Measurements from ENCODE around the gene HBB.

The HBB gene

DNA sequence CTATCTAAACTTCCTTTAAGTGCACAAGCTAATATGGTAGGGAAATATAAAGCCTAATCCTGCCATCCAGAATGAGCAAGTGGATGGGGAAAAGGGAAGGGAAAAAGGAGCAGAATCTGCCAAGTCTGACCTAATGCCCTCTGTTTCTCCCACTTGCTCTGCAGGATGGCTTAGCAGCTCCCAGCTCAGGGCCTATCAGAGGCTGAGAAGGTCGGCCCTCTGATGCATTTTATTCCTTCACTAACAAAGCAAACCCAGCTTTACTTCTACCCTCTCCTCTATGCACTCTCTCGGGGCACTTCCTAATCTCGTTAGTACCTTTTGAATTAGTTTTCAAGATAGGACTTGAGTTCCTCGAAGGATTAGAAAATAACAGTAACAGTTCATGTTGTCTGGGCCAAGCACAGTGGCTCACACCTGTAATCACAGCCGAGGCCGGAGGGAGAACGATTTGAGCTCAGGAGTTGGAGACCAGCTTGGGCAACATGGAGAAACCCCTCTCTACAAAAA, 16.4 kb downstream of the HBB start (continued):
- TF ChIP-seq ZNF292 (tag by site-specific recombination; IDR thresholded peaks at IDR 0.05; ENCODE audit: borderline replicate concordance, low read depth) = no peak
- no peak for TF ChIP-seq ZNF184 (tag by site-specific recombination; IDR thresholded peaks at IDR 0.05)
- TF ChIP-seq, protein P1, sequence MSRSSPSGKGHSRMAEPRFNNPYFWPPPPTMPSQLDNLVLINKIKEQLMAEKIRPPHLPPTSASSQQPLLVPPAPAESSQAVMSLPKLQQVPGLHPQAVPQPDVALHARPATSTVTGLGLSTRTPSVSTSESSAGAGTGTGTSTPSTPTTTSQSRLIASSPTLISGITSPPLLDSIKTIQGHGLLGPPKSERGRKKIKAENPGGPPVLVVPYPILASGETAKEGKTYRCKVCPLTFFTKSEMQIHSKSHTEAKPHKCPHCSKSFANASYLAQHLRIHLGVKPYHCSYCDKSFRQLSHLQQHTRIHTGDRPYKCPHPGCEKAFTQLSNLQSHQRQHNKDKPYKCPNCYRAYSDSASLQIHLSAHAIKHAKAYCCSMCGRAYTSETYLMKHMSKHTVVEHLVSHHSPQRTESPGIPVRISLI (tag by site-specific recombination; IDR thresholded peaks at IDR 0.05) = no peak
- TF ChIP-seq, protein P2, sequence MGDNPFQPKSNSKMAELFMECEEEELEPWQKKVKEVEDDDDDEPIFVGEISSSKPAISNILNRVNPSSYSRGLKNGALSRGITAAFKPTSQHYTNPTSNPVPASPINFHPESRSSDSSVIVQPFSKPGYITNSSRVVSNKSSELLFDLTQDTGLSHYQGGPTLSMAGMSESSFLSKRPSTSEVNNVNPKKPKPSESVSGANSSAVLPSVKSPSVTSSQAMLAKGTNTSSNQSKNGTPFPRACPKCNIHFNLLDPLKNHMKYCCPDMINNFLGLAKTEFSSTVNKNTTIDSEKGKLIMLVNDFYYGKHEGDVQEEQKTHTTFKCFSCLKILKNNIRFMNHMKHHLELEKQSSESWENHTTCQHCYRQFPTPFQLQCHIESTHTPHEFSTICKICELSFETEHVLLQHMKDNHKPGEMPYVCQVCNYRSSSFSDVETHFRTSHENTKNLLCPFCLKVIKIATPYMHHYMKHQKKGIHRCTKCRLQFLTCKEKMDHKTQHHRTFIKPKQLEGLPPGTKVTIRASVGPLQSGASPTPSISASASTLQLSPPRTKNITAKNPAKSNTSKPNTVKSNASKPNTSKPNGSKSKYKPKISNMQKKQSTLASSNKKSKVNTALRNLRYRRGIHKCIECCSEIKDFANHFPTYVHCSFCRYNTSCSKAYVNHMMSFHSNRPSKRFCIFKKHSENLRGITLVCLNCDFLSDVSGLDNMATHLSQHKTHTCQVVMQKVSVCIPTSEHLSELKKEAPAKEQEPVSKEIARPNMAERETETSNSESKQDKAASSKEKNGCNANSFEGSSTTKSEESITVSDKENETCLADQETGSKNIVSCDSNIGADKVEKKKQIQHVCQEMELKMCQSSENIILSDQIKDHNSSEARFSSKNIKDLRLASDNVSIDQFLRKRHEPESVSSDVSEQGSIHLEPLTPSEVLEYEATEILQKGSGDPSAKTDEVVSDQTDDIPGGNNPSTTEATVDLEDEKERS (tag by site-specific recombination; IDR thresholded peaks at IDR 0.05) = no peak
- no peak for TF ChIP-seq ZNF514 (tag by site-specific recombination; IDR thresholded peaks at IDR 0.05)

DNA sequence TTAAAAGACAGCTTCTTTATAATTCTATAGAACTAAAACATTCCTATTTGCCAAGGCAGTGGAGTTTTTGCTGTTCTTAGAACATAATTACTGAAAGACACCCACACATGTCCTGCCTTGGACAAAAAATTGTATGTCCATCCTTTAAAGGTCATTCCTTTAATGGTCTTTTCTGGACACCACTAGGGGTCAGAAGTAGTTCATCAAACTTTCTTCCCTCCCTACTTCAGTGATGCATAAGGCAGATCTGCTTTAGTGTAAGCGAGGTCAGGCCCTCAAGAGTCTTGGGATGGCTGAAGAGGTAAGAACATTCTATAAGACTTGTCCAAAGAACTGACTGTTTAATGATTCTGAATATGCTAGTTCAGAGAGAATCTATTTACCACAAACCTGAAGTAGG, 22.1 kb downstream of the HBB start:
- TF ChIP-seq ZNF202 (tag by site-specific recombination; IDR thresholded peaks at IDR 0.05; ENCODE audit: borderline replicate concordance) (no peak), ZNF473 (tag by site-specific recombination; IDR thresholded peaks at IDR 0.05) (no peak), ZNF24 (tag by site-specific recombination; IDR thresholded peaks at IDR 0.05) (no peak), SCRT2 (tag by site-specific recombination; IDR thresholded peaks at IDR 0.05) (no peak), ZNF837 (tag by site-specific recombination; IDR thresholded peaks at IDR 0.05) (no peak), BCL11A (tag by site-specific recombination; IDR thresholded peaks at IDR 0.05; ENCODE audit: low read depth) (no peak), ZNF585B (tag by site-specific recombination; IDR thresholded peaks at IDR 0.05) (no peak), WT1 (tag by site-specific recombination; IDR thresholded peaks at IDR 0.05) (no peak)
- TF ChIP-seq, protein P3, sequence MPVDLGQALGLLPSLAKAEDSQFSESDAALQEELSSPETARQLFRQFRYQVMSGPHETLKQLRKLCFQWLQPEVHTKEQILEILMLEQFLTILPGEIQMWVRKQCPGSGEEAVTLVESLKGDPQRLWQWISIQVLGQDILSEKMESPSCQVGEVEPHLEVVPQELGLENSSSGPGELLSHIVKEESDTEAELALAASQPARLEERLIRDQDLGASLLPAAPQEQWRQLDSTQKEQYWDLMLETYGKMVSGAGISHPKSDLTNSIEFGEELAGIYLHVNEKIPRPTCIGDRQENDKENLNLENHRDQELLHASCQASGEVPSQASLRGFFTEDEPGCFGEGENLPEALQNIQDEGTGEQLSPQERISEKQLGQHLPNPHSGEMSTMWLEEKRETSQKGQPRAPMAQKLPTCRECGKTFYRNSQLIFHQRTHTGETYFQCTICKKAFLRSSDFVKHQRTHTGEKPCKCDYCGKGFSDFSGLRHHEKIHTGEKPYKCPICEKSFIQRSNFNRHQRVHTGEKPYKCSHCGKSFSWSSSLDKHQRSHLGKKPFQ (tag by site-specific recombination; IDR thresholded peaks at IDR 0.05) = no peak
- TF ChIP-seq, protein P4, sequence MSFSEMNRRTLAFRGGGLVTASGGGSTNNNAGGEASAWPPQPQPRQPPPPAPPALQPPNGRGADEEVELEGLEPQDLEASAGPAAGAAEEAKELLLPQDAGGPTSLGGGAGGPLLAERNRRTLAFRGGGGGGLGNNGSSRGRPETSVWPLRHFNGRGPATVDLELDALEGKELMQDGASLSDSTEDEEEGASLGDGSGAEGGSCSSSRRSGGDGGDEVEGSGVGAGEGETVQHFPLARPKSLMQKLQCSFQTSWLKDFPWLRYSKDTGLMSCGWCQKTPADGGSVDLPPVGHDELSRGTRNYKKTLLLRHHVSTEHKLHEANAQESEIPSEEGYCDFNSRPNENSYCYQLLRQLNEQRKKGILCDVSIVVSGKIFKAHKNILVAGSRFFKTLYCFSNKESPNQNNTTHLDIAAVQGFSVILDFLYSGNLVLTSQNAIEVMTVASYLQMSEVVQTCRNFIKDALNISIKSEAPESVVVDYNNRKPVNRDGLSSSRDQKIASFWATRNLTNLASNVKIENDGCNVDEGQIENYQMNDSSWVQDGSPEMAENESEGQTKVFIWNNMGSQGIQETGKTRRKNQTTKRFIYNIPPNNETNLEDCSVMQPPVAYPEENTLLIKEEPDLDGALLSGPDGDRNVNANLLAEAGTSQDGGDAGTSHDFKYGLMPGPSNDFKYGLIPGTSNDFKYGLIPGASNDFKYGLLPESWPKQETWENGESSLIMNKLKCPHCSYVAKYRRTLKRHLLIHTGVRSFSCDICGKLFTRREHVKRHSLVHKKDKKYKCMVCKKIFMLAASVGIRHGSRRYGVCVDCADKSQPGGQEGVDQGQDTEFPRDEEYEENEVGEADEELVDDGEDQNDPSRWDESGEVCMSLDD (tag by site-specific recombination; IDR thresholded peaks at IDR 0.05) = no peak
- ChIA-PET CTCF (interaction anchor here (0.6 to 3.9 kb wide), 3 partner anchors 86 to 179 kb away, joined by 3 to 12 read pairs (median 5); partner anchors contain the start of gene OR51M1), POLR2A (interaction anchor here (0.7 kb wide), 1 partner anchor 86 kb away, joined by 3 read pairs; no protein-coding TSS in a partner anchor)
- Histone ChIP-seq H3K27ac (ENCODE audit: extremely low read depth, low read depth, low read length) (no peak overlapping the region), H3K36me3 (ENCODE audit: control insufficient read depth in 2 of 2, insufficient read depth in 1 of 2, low read length in 2 of 2) (no peaks in the 10 kb centered on the region), H3K4me3 (ENCODE audit: low read depth, low read length) (no peak overlapping the region), H3K4me1 (ENCODE audit: control insufficient read depth, insufficient read depth, low read length) (no peaks in the 10 kb centered on the region), H3K9me3 (ENCODE audit: control insufficient read depth, insufficient read depth, low read depth, low read length) (no peaks in the 10 kb centered on the region)

DNA sequence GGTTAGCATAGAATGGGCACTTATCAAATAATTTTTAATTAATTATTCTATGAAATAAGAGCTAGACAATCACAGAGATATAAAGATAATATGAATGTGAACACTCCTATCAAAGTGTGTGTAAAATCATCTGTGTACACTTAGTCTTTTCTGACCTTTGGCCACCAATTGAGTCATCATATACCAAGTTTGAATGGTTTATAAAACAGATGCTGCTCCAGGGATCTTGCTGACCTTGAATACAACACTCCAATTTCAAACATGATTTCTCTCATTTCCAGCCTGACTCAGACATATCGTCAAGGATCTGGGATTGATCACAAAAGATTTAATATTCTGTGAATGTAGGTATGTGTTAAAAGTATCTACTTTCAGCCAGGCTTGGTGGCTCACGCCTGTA, 23.5 kb downstream of the HBB start:
- ChIA-PET POLR2A (no interaction called here), CTCF (interaction anchor here (0.7 to 3.9 kb wide), 4 partner anchors 87 to 495 kb away, joined by 3 to 12 read pairs (median 4); no protein-coding TSS in a partner anchor)
- Histone ChIP-seq H3K4me1 (ENCODE audit: control insufficient read depth, insufficient read depth, low read length) (no peaks in the 10 kb centered on the region), H3K27ac (ENCODE audit: extremely low read depth, low read depth, low read length) (no peak overlapping the region), H3K36me3 (ENCODE audit: control insufficient read depth in 2 of 2, insufficient read depth in 1 of 2, low read length in 2 of 2) (no peaks in the 10 kb centered on the region), H3K9me3 (ENCODE audit: control insufficient read depth, insufficient read depth, low read depth, low read length) (no peaks in the 10 kb centered on the region), H3K4me3 (ENCODE audit: low read depth, low read length) (no peak overlapping the region)
- TF ChIP-seq ZBTB48 (tag by site-specific recombination; IDR thresholded peaks at IDR 0.05) (no peak), ZFHX2 (tag by site-specific recombination; conservative IDR thresholded peaks at IDR 0.05) (no peak), ZNF16 (tag by site-specific recombination; IDR thresholded peaks at IDR 0.05; ENCODE audit: low read depth) (no peak), TRIM28 (IDR thresholded peaks at IDR 0.05; ENCODE audit: borderline replicate concordance, low read length) (no peak), ZNF76 (tag by site-specific recombination; IDR thresholded peaks at IDR 0.05; ENCODE audit: borderline replicate concordance, low read depth) (no peak), ZSCAN16 (tag by site-specific recombination; IDR thresholded peaks at IDR 0.05) (no peak), ZNF521 (tag by site-specific recombination; IDR thresholded peaks at IDR 0.05) (no peak), ZBTB1 (tag by site-specific recombination; IDR thresholded peaks at IDR 0.05) (no peak), OVOL3 (tag by site-specific recombination; IDR thresholded peaks at IDR 0.05) (no peak)
- TF ChIP-seq, protein P5, sequence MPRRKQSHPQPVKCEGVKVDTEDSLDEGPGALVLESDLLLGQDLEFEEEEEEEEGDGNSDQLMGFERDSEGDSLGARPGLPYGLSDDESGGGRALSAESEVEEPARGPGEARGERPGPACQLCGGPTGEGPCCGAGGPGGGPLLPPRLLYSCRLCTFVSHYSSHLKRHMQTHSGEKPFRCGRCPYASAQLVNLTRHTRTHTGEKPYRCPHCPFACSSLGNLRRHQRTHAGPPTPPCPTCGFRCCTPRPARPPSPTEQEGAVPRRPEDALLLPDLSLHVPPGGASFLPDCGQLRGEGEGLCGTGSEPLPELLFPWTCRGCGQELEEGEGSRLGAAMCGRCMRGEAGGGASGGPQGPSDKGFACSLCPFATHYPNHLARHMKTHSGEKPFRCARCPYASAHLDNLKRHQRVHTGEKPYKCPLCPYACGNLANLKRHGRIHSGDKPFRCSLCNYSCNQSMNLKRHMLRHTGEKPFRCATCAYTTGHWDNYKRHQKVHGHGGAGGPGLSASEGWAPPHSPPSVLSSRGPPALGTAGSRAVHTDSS (tag by site-specific recombination; IDR thresholded peaks at IDR 0.05) = no peak
